ENCODE measurements around the gene FAM53A.

The FAM53A gene

DNA sequence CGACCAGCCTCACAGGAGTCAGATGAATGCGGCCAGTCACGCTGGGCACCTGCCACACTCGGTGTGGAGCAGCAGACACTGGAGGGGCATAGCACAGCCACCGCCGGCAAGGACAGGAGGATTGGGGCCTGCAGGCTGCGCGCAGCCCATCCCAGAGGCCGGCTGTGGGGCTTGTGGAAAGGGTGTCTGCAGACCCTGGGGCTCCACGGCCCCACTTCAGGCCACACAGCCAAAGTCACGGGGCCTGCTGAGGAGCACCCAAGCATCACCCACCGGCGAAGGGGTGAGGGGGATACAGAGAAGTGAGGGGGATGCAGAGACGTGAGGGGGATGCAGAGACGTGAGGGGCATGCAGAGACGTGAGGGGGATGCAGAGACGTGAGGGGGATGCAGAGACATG, 70.1 kb downstream of the FAM53A start:
- no peak overlapping the region for H3K27ac Mint-ChIP-seq
- H3K9me3 Mint-ChIP-seq: peaks cover 4% of the 10 kb centered on the region
- peaks cover 28% of the 10 kb centered on the region for H3K27me3 Mint-ChIP-seq (ENCODE audit: low read depth)
- H3K36me3 Mint-ChIP-seq (ENCODE audit: low read depth): no peaks in the 10 kb centered on the region
- TF ChIP-seq, protein P1, sequence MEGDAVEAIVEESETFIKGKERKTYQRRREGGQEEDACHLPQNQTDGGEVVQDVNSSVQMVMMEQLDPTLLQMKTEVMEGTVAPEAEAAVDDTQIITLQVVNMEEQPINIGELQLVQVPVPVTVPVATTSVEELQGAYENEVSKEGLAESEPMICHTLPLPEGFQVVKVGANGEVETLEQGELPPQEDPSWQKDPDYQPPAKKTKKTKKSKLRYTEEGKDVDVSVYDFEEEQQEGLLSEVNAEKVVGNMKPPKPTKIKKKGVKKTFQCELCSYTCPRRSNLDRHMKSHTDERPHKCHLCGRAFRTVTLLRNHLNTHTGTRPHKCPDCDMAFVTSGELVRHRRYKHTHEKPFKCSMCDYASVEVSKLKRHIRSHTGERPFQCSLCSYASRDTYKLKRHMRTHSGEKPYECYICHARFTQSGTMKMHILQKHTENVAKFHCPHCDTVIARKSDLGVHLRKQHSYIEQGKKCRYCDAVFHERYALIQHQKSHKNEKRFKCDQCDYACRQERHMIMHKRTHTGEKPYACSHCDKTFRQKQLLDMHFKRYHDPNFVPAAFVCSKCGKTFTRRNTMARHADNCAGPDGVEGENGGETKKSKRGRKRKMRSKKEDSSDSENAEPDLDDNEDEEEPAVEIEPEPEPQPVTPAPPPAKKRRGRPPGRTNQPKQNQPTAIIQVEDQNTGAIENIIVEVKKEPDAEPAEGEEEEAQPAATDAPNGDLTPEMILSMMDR (IDR thresholded peaks at IDR 0.05; ENCODE audit: unreplicated experiment in 3 of 3): no peak
- no peak overlapping the region for H3K4me3 Mint-ChIP-seq
- H3K4me1 Mint-ChIP-seq: no peaks in the 10 kb centered on the region

DNA sequence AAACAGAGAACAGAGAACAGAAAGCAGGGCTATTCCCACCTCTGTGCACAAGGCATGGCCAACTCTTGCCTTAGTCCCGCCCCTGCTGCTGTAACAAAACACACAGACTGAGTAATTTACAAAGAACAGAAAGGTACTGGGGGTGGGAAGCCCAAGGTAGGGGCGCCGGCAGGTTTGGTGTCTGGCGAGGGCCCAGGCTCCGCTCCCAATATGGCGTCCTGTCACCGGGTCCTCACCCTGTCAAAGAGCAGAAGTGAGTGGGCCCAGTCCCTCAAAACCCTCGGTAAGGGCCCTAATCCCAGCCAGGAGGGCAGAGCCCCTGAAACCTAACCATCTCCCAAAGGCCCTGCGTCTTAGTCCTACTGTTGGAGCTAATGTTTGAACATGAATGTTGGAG, 71.0 kb downstream of the FAM53A start:
- Mint-ChIP-seq H3K9me3 (peaks cover 4% of the 10 kb centered on the region), H3K27me3 (ENCODE audit: low read depth) (peaks cover 35% of the 10 kb centered on the region), H3K27ac (no peak overlapping the region), H3K4me1 (no peaks in the 10 kb centered on the region), H3K36me3 (ENCODE audit: low read depth) (no peaks in the 10 kb centered on the region), H3K4me3 (no peak overlapping the region)
- TF ChIP-seq, protein P1 (IDR thresholded peaks at IDR 0.05; ENCODE audit: unreplicated experiment in 3 of 3): no peak

DNA sequence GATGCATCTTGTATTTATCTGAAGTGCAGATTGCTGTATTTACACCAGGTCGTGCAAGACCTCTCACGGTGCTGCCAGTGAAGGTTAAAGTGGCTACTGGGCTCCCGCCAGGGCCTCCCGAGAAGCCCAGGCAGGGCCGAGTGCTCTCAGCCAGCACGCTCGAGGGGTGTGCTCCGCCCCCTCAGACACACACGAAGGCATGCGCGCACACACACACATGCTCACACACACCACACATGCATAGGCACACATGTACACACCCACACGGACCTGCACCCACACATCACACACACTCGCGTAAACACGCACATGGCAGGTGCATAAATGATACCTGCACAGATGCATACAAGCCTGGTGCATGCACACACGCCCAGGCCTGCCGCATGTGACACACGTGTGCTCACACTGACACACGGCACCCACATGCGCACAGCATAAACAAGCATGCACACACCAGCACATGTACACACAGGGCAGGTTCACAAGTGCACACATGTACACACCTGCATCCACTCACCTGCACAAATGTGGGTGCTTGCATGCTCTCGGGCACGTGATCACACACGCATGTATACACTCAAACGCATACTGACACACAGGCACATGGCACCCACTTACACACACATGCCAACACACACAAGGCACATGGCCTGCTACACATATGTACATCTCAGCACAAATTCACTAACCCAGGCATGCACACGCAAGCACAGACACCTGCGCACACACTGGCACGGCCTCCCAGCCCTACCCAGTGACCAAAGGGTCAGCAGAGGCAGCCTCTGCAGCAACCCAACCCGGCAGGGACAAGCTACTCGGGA, 71.6 kb downstream of the FAM53A start:
- Mint-ChIP-seq H3K27ac (no peak overlapping the region), H3K27me3 (ENCODE audit: low read depth) (peaks cover 31% of the 10 kb centered on the region), H3K4me3 (no peak overlapping the region), H3K4me1 (no peaks in the 10 kb centered on the region), H3K36me3 (ENCODE audit: low read depth) (no peaks in the 10 kb centered on the region), H3K9me3 (peaks cover 4% of the 10 kb centered on the region)
- TF ChIP-seq, protein P1 (IDR thresholded peaks at IDR 0.05; ENCODE audit: unreplicated experiment in 3 of 3): no peak

DNA sequence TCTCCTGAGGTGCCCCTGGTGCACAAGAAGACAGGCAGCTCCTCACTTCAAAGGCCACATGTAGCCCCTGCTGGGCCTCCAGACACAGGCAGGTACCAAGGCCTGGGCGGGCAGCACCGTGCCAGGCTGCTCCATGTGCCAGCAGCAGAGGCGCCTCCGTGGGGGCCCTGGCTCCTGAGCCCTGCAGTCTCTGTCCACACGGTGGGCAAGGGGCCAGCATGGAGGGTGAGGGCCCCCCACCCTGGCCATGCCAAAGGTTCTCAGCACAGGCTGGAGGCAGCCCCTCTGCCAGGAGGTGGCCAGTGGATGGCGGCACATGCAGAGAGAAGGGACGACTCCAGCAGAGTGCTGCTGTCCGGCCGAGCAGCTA, 72.6 kb downstream of the FAM53A start:
- TF ChIP-seq, protein P1 (IDR thresholded peaks at IDR 0.05; ENCODE audit: unreplicated experiment in 3 of 3): no peak
- Mint-ChIP-seq H3K36me3 (ENCODE audit: low read depth) (no peaks in the 10 kb centered on the region), H3K4me1 (no peaks in the 10 kb centered on the region), H3K9me3 (peaks cover 4% of the 10 kb centered on the region), H3K4me3 (no peak overlapping the region), H3K27ac (no peak overlapping the region), H3K27me3 (ENCODE audit: low read depth) (peaks cover 32% of the 10 kb centered on the region)

DNA sequence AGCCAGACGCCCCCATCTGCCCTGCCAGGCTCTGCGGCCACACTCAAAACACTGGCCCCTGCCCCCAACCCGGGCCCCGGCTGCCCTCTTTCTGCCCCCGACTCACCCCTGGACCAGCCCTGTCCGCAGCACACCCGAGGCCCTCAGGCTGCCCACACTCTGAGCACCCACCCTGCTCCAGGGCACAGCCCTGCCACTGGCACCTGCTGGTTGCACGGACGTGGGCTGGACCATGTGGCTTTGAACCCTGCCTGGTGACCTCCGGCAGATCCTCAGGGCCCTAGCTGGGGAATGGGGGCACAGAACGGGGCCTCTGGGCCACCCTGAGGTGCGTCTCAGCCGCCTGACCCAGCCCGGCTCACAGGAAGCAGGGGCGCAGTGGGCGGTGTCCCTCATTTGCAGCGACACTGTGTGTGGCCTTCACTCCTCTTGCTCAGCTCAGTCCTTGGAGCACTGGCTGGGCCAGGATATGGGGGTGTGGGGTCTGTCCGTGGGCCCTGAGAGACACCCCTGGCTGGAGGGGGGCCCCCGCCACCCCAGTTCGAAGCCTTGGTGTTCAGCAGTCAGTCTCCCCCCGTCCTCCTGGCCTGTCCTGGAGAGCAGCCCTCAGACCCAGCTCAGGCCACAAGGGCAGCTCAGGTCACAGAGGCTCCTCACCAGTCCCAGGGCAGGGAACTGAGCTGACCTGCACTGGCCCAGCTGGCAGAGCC, 73.2 kb downstream of the FAM53A start:
- TF ChIP-seq, protein P1 (IDR thresholded peaks at IDR 0.05; ENCODE audit: unreplicated experiment in 3 of 3): no peak
- Mint-ChIP-seq H3K36me3 (ENCODE audit: low read depth) (no peaks in the 10 kb centered on the region), H3K4me1 (no peaks in the 10 kb centered on the region), H3K4me3 (no peak overlapping the region), H3K27me3 (ENCODE audit: low read depth) (peaks cover 29% of the 10 kb centered on the region), H3K27ac (no peak overlapping the region), H3K9me3 (peaks cover 4% of the 10 kb centered on the region)
